ENCODE measurements around the gene IMPG2. TPM values are rescaled to one million over a fixed set of nuclear protein-coding genes. Genes with fewer than 3 reads are reported as not detected.

IMPG2 gene
- total and polyA plus RNA-seq, 7 donors = 0.05 to 0.64 (median 0.17) TPM

DNA sequence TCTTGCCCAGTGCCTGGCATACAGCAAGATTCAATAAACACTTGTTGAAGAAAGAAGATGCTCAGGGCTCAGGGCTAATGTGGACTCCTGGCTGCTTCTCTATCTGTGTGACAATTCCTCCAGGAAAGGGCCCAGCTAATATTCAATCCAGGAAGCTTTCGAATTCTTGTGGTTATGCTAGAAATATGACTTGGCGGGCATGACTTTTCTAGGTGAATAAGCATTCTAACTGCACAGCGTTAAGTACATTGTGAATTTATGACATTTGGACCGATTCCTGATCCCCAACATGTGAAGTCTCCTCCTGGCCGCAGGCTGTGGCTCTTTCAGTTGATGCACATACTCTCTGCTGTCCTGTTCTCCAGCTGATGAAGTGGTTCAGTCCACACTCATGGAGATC lies 117.0 kb downstream of the IMPG2 start:
- Histone ChIP-seq H3K4me3 (no peak overlapping the region), H3K27me3 (ENCODE audit: insufficient read depth in 3 of 3, low read length in 2 of 3) (no peaks in the 10 kb centered on the region), H3K9me3 (no peaks in the 10 kb centered on the region), H3K36me3 (ENCODE audit: insufficient read depth in 1 of 2, low read depth in 1 of 2) (no peaks in the 10 kb centered on the region), H3K4me1 (no peaks in the 10 kb centered on the region), H3K27ac (no peak overlapping the region)
- TF ChIP-seq CTCF (IDR thresholded peaks at IDR 0.05) = no peak
- 68 to 73% (median 71%) methylated on average over 5 of the region's 5 CpGs for WGBS, 3 donors
- no peak for ATAC-seq
- DNase-seq = no peak
- intact Hi-C loops (cut with DNase I) = no loop called here

- DNase-seq = no peak
- ATAC-seq = no peak
- Histone ChIP-seq H3K4me3 (no peak overlapping the region), H3K27ac (no peak overlapping the region), H3K27me3 (ENCODE audit: insufficient read depth in 3 of 3, low read length in 2 of 3) (no peaks in the 10 kb centered on the region), H3K9me3 (no peaks in the 10 kb centered on the region), H3K36me3 (ENCODE audit: insufficient read depth in 1 of 2, low read depth in 1 of 2) (no peaks in the 10 kb centered on the region), H3K4me1 (no peaks in the 10 kb centered on the region)
- no peak for TF ChIP-seq CTCF (IDR thresholded peaks at IDR 0.05)
- 64 to 82% (median 66%) methylated on average over 1 of the region's 1 CpG for WGBS, 3 donors
- intact Hi-C loops (cut with DNase I) = no loop called here
Measured at GRCh38 chr3:101202640-101203039, 117.7 kb downstream of the IMPG2 start.

DNA sequence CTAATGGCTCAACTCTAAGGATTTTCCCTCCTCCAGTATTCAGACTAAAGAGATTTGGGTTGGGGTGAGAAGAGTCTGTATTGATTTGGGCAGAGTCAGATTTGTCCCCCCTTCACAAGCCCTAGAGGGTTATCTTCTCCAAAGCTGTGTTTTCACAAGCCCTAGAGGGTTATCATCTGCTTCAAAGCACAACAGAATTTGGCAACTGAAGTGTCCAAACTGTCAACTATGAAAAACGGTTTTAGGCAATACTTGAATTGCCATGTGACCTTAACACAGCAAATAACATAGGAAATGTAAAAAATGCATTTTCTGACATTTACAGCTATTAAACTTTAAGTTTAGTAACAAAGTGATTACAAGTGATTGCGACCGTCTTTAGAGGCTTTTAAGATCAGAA lies 119.9 kb downstream of the IMPG2 start:
- Histone ChIP-seq H3K4me3 (no peak overlapping the region), H3K4me1 (no peaks in the 10 kb centered on the region), H3K9me3 (no peaks in the 10 kb centered on the region), H3K27ac (no peak overlapping the region), H3K36me3 (ENCODE audit: insufficient read depth in 1 of 2, low read depth in 1 of 2) (no peaks in the 10 kb centered on the region), H3K27me3 (ENCODE audit: insufficient read depth in 3 of 3, low read length in 2 of 3) (no peaks in the 10 kb centered on the region)
- 46 to 61% (median 50%) methylated on average over 3 of the region's 3 CpGs for WGBS, 3 donors
- intact Hi-C loops (cut with DNase I) = no loop called here
- DNase-seq (no peak), ATAC-seq (no peak)
- TF ChIP-seq CTCF (IDR thresholded peaks at IDR 0.05) = no peak

DNA sequence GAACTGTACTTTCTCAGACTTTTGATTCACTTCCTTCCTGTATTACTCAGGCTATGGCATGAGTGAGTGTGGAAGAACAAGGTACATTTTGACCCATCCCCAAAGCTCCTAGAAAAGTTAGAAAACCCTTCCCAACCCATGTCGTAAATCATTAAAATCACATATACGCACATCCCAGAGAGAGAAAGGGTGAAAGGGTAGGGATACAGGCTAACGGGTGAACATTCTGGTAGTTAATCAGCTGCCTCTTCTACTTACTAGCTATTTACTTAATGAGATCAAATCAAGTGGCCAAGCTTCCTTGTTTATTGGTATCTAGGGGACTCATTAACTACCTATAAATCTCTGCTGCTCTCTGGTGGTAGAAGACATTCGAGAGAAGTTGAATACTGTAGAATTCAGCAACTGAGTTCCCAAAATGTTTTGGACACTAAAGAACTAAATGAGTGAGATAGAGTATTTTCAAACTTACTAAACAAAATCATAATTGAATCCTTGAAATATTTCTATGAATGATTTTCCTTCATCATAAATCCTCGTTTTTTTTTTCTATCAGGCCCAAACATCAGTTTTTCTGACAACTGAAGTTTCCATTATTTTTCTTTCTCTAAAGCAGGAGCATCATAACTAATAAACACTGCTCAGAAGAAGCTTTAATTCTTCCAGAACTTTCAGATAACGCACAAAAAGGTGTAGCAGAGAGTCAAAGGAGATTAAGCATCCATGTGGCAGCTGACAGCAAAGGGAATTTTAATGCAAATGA lies 124.2 kb downstream of the IMPG2 start:
- Histone ChIP-seq H3K27ac (no peak overlapping the region), H3K9me3 (no peaks in the 10 kb centered on the region), H3K4me3 (no peak overlapping the region), H3K4me1 (no peaks in the 10 kb centered on the region), H3K27me3 (ENCODE audit: insufficient read depth in 3 of 3, low read length in 2 of 3) (no peaks in the 10 kb centered on the region), H3K36me3 (ENCODE audit: insufficient read depth in 1 of 2, low read depth in 1 of 2) (no peaks in the 10 kb centered on the region)
- DNase-seq (no peak), ATAC-seq (peak; percentile 36 to 73 (median 52))
- TF ChIP-seq CTCF (IDR thresholded peaks at IDR 0.05) = peak; percentile 58
- 54 to 63% (median 58%) methylated on average over 6 of the region's 6 CpGs for WGBS, 3 donors
- intact Hi-C loops (cut with DNase I) = loop anchor here (2.0 to 10.0 kb wide), 3 partner anchors 121 to 734 kb away; no protein-coding TSS in a partner anchor

DNA sequence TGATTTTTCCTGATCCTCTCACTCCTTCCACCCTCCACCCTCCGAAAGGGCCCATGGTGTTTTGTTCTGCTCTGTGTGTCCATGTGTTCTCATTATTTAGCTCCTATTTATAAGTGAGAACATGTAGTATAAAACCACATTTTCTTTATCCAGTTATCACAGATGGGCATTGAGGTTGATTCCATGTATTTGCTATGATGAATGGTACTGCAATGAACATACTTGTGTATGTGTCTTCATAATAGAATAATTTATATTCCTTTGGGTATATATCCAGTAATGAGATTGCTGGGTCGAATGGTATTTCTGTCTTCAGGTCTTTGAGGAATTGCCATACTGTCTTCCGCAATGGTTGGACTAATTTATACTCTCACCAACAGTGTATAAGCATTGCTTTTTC lies 126.0 kb downstream of the IMPG2 start:
- H3K36me3 ChIP-seq (ENCODE audit: insufficient read depth in 1 of 2, low read depth in 1 of 2) = no peaks in the 10 kb centered on the region
- DNase-seq (no peak), ATAC-seq (no peak)
- TF ChIP-seq CTCF (IDR thresholded peaks at IDR 0.05) = no peak
- H3K4me1 ChIP-seq = no peaks in the 10 kb centered on the region
- no peaks in the 10 kb centered on the region for H3K9me3 ChIP-seq
- no peak overlapping the region for H3K27ac ChIP-seq
- intact Hi-C loops (cut with DNase I) = loop anchor here in 1 of 2 donors (10.0 kb wide), 1 partner anchor 120 kb away; no protein-coding TSS in a partner anchor
- 51 to 79% (median 71%) methylated on average over 3 of the region's 3 CpGs for WGBS, 3 donors
- H3K4me3 ChIP-seq = no peak overlapping the region
- no peaks in the 10 kb centered on the region for H3K27me3 ChIP-seq (ENCODE audit: insufficient read depth in 3 of 3, low read length in 2 of 3)

All from psoas muscle (tissue), 8 donors.